ENCODE results near the gene CHD9.

DNA sequence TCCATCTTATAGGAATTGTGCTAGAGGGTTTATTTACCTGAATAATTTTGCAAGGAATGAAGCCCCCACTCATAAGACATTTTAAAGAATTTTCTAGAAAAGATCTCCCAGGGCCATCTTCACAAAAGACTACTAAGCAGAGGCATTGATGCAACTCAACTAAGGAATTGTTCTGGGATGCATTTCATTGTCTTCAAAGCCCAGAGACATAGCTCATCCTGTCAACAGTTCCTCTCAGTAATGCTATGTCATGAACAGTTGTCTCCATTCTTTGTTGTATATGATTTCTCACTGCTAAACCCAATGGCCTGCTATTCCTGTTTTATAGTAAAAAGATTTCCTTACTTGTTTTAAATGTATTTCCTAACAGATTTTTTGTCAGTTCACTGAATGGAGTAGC lies 242.7 kb downstream of the CHD9 start:
- TF ChIP-seq, protein P1, sequence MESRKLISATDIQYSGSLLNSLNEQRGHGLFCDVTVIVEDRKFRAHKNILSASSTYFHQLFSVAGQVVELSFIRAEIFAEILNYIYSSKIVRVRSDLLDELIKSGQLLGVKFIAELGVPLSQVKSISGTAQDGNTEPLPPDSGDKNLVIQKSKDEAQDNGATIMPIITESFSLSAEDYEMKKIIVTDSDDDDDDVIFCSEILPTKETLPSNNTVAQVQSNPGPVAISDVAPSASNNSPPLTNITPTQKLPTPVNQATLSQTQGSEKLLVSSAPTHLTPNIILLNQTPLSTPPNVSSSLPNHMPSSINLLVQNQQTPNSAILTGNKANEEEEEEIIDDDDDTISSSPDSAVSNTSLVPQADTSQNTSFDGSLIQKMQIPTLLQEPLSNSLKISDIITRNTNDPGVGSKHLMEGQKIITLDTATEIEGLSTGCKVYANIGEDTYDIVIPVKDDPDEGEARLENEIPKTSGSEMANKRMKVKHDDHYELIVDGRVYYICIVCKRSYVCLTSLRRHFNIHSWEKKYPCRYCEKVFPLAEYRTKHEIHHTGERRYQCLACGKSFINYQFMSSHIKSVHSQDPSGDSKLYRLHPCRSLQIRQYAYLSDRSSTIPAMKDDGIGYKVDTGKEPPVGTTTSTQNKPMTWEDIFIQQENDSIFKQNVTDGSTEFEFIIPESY (IDR thresholded peaks at IDR 0.05; ENCODE audit: extremely low read depth, insufficient replicate concordance, low read length), result no peak
- TF ChIP-seq, protein P2, sequence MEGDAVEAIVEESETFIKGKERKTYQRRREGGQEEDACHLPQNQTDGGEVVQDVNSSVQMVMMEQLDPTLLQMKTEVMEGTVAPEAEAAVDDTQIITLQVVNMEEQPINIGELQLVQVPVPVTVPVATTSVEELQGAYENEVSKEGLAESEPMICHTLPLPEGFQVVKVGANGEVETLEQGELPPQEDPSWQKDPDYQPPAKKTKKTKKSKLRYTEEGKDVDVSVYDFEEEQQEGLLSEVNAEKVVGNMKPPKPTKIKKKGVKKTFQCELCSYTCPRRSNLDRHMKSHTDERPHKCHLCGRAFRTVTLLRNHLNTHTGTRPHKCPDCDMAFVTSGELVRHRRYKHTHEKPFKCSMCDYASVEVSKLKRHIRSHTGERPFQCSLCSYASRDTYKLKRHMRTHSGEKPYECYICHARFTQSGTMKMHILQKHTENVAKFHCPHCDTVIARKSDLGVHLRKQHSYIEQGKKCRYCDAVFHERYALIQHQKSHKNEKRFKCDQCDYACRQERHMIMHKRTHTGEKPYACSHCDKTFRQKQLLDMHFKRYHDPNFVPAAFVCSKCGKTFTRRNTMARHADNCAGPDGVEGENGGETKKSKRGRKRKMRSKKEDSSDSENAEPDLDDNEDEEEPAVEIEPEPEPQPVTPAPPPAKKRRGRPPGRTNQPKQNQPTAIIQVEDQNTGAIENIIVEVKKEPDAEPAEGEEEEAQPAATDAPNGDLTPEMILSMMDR (IDR thresholded peaks at IDR 0.05 in 2 of 3, conservative IDR thresholded peaks at IDR 0.05 in 1 of 3; ENCODE audit: borderline replicate concordance in 1 of 3, insufficient read depth in 1 of 3, low read depth in 2 of 3, low read length in 2 of 3), result no peak
- TF ChIP-seq CBX3 (IDR thresholded peaks at IDR 0.05; ENCODE audit: low read depth), result no peak
- TF ChIP-seq, protein P3, sequence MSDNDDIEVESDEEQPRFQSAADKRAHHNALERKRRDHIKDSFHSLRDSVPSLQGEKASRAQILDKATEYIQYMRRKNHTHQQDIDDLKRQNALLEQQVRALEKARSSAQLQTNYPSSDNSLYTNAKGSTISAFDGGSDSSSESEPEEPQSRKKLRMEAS (IDR thresholded peaks at IDR 0.05), result no peak
- no peak for TF ChIP-seq ZFX (IDR thresholded peaks at IDR 0.05)
- no peak for TF ChIP-seq EZH2 (IDR thresholded peaks at IDR 0.05)
- TF ChIP-seq, protein P4, sequence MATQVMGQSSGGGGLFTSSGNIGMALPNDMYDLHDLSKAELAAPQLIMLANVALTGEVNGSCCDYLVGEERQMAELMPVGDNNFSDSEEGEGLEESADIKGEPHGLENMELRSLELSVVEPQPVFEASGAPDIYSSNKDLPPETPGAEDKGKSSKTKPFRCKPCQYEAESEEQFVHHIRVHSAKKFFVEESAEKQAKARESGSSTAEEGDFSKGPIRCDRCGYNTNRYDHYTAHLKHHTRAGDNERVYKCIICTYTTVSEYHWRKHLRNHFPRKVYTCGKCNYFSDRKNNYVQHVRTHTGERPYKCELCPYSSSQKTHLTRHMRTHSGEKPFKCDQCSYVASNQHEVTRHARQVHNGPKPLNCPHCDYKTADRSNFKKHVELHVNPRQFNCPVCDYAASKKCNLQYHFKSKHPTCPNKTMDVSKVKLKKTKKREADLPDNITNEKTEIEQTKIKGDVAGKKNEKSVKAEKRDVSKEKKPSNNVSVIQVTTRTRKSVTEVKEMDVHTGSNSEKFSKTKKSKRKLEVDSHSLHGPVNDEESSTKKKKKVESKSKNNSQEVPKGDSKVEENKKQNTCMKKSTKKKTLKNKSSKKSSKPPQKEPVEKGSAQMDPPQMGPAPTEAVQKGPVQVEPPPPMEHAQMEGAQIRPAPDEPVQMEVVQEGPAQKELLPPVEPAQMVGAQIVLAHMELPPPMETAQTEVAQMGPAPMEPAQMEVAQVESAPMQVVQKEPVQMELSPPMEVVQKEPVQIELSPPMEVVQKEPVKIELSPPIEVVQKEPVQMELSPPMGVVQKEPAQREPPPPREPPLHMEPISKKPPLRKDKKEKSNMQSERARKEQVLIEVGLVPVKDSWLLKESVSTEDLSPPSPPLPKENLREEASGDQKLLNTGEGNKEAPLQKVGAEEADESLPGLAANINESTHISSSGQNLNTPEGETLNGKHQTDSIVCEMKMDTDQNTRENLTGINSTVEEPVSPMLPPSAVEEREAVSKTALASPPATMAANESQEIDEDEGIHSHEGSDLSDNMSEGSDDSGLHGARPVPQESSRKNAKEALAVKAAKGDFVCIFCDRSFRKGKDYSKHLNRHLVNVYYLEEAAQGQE (IDR thresholded peaks at IDR 0.05; ENCODE audit: low read depth), result no peak
- TF ChIP-seq POLR2AphosphoS5 (IDR thresholded peaks at IDR 0.05; ENCODE audit: low read depth, low read length), result no peak
- no peak for TF ChIP-seq RAD21 (IDR thresholded peaks at IDR 0.05; ENCODE audit: low read depth)

Measured in HCT116 (cell line).